Bronchial epithelial cell (primary cell): ENCODE results near the gene SCP2. TPM values are rescaled to one million over a fixed set of nuclear protein-coding genes. Genes with fewer than 3 reads are reported as not detected.

ENCODE experiments used
- DNase-seq: peaks from one replicate; pipeline ENCODE4 v3.0.0-alpha.2; 2010; ENCODE audit warnings: low read depth
- FAIRE-seq: peaks from 2 replicates; lab custom pipeline; 2011; peaks lifted over from hg19 to GRCh38; lab: Jason Lieb, UNC
- H3K27me3 ChIP-seq: 2 replicates; pipeline ENCODE4 v1.5.1; 2011; ENCODE audit warnings: low read length; ENCODE audit not compliant: control insufficient read depth, insufficient read depth
- H3K36me3 ChIP-seq: 2 replicates; pipeline ENCODE4 v1.5.1; 2011; ENCODE audit warnings: low read length; ENCODE audit not compliant: control insufficient read depth, insufficient read depth
- H3K4me3 ChIP-seq: 2 replicates; pipeline ENCODE4 v1.5.1; 2011; ENCODE audit warnings: mild to moderate bottlenecking, low read depth, low read length, control low read depth
- total RNA-seq: library from RNA; depleted of rRNA; stranded (reverse); fragments of >200 nt; gene quantifications from 2 replicates; pipeline ENCODE4 v1.2.1, GENCODE V29; 2014
- TF ChIP-seq, protein P1 (sequence below): IDR thresholded peaks from 2 replicates; pipeline ENCODE4 v1.5.1; 2011; ENCODE audit warnings: mild to moderate bottlenecking, moderate library complexity, low read length, control low read depth, inconsistent platforms; ENCODE audit not compliant: insufficient read depth, severe bottlenecking

The SCP2 gene
- total RNA-seq, 1 donor from 2014 or later = 65.8 TPM

DNA sequence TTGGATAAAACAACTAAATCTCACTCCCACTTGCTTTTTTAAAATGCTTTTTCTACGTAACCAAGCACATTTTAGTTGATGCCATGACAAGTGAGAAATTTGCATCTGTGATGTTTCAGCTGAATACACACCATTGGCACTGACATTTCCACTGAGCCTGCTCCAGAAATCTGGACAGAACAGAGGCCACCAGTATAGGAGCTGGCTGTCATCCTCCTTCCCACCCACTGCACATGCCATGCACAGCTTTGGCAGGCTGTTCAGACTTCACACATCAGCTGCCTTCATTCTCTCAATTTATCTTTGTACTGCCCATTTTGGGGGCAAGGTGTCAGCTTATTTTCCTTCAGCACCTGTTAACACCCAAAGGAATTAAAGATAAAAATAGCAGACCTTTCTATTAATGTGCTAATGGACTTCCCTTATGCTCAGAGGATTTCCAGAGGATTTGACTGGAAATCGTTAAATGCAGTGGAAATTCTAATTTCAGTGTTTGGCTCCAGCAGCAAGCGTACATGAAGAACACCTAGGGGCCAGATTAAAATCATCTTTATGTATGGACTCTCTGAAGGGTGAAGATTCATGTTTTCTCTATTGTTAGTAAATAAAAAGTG lies 122.0 kb downstream of the SCP2 start:
- no peak for FAIRE-seq
- TF ChIP-seq, protein P1, sequence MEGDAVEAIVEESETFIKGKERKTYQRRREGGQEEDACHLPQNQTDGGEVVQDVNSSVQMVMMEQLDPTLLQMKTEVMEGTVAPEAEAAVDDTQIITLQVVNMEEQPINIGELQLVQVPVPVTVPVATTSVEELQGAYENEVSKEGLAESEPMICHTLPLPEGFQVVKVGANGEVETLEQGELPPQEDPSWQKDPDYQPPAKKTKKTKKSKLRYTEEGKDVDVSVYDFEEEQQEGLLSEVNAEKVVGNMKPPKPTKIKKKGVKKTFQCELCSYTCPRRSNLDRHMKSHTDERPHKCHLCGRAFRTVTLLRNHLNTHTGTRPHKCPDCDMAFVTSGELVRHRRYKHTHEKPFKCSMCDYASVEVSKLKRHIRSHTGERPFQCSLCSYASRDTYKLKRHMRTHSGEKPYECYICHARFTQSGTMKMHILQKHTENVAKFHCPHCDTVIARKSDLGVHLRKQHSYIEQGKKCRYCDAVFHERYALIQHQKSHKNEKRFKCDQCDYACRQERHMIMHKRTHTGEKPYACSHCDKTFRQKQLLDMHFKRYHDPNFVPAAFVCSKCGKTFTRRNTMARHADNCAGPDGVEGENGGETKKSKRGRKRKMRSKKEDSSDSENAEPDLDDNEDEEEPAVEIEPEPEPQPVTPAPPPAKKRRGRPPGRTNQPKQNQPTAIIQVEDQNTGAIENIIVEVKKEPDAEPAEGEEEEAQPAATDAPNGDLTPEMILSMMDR = no peak

DNA sequence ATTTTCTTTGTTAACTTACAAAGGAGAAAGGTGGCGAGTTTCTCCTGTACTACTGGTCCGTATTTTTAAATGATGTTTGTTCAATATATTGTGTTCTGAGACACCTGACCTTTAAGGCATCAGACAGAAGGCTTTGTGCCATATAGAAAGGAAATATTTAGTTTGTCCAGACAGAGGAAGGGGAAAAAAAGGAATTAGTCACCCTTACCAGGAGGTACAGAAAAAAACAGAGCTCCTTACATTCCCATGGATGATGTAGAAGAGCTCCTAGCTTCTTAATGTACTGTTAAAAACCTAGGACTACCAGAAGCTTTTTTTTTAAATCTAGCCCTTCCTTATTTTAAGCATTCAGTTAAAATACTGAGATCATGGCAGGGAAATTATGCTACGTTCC lies 122.5 kb downstream of the SCP2 start:
- FAIRE-seq = no peak
- H3K27me3 ChIP-seq = no peaks in the 10 kb centered on the region
- H3K4me3 ChIP-seq = no peak overlapping the region
- TF ChIP-seq, protein P1 = no peak
- peaks cover 2% of the 10 kb centered on the region for H3K36me3 ChIP-seq
- peak; percentile 7 for DNase-seq

More for the DNA sequence above, 122.0 kb downstream of the SCP2 start:
- Histone ChIP-seq H3K36me3 (peaks cover 2% of the 10 kb centered on the region), H3K27me3 (no peaks in the 10 kb centered on the region), H3K4me3 (no peak overlapping the region)
- DNase-seq = no peak

DNA sequence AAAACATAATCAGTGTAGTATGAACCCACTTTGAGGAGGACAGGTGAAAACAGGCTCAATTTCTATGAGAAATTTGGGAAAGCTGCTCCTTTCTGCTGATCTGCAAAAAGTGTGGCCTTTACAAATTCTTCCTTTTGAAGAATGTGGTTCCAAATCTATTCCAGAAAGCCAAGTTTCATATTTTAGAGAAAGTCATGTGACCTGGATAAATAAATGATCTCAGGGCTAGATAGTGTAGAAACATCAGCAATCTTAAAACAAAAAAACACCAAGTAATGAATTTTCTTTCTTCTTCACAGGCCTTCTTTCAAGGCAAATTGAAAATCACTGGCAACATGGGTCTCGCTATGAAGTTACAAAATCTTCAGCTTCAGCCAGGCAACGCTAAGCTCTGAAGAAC lies 123.2 kb downstream of the SCP2 start:
- Histone ChIP-seq H3K27me3 (no peaks in the 10 kb centered on the region), H3K4me3 (no peak overlapping the region), H3K36me3 (peaks cover 2% of the 10 kb centered on the region)
- no peak for FAIRE-seq
- TF ChIP-seq, protein P1 = no peak
- no peak for DNase-seq

DNA sequence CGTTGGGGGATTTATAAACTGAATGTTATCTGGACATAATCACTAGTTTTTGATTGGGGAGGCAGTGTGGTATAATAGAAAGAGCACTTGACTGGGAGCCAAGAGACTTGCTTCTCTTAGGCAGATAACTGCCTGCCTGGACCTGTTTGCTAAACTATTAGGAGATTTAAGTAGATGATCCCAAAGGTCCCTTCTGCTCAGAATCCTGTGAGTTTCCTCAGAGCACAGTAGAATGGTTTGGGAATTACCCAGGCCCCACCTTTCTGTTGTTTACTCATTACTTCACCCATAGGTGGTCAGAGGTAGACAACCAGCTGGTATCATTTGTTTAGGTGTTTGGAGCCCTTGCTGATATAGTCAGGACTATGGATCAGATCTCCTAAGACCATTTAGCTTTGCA lies 124.6 kb downstream of the SCP2 start:
- no peak for FAIRE-seq
- H3K36me3 ChIP-seq = peaks cover 2% of the 10 kb centered on the region

DNA sequence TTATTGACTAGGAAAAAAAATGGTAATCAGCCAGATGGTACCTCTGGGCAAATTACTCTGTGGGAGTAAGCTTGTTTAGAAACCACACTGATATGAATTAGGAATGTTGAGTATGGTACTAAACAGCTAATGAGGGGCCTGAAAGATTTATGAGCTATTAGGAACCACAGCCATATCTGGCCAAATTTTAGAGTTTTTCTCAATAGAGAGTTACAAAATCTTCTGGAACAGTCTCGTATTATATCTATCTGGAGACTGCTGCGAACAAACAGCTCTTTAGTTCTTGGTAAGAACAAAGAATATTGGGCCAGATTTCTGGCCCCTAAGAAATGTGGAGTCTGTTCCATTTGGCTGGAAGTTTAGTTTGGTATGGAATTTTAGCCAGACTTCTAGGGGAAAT lies 130.1 kb downstream of the SCP2 start:
- FAIRE-seq (no peak), DNase-seq (no peak)
- H3K36me3 ChIP-seq = no peaks in the 10 kb centered on the region
- no peak overlapping the region for H3K4me3 ChIP-seq
- peaks cover 10% of the 10 kb centered on the region for H3K27me3 ChIP-seq
- TF ChIP-seq, protein P1 = no peak

More for the DNA sequence above, 124.6 kb downstream of the SCP2 start:
- DNase-seq = peak; percentile 61
- Histone ChIP-seq H3K27me3 (no peaks in the 10 kb centered on the region), H3K4me3 (no peak overlapping the region)
- TF ChIP-seq, protein P1 = no peak

DNA sequence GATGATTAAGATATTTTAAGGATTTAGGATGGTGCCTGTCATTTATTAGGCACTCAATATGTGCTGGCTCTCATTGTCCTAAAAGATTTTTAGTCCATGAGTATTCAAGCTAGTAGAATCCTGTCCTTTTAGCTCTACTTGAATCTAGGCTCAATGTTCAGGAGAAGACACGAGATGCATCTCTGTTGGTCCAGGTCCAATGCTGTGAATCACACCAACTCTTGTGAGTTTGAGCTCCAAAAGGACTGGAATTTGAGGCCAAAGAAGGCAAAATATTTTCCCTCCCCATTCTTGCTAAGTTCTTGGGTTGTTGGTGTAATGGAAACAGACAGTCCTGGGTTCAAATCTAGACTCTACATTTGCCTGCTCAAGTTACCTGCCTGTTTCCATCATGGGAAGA lies 133.5 kb downstream of the SCP2 start:
- FAIRE-seq (peak; percentile 43), DNase-seq (no peak)
- no peaks in the 10 kb centered on the region for H3K36me3 ChIP-seq
- TF ChIP-seq, protein P1 = no peak
- peaks cover 28% of the 10 kb centered on the region for H3K27me3 ChIP-seq
- no peak overlapping the region for H3K4me3 ChIP-seq
